Activated gamma-delta T cell treated with anti-CD3 and anti-CD28 coated beads, Interleukin-2, amount 50 U/mL, for 16 hours (primary cell): ENCODE measurements around the gene EHD3.

ENCODE experiments used
- DNase-seq: peaks from one replicate; pipeline ENCODE4 v3.0.0-alpha.2; 2020; ENCODE audit warnings: low read depth

EHD3 gene

DNA sequence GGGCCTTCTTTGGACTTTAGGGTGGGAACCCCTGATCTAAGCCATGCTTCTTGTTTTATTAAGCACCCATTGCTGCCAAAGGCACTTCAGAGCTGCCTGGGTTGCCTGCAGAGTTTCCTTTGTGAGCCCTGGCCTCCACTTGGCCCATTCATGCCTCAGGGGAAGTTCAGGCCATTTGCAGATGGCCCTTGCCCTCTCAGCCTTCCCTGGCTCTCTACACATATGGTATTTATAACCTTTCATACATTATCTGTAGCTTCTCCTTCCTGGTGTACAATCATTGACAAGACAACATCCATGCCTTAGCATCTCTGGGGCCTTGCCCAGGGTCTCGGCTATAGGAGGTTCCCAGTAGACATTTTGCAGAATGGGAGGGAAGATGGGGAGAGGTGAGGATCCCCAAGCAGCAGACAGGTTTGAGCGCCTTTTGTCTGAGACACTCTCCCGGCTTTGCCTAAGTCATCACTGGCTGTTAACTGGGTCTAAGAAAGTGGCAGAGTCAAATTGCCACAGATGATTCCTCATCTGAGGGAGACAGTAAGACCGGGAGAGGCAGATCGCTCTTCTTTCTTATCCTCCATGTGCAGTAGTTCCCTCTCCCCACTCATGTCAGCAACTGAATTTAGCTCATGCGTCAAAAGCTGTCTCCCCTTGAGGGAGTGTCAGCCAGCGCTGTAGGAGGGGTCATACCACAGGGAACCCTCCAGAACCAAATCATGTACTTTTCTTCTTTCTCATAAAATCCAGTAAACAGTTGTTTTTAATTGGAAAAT, 2.7 kb downstream of the EHD3 start:
- no peak for DNase-seq

DNA sequence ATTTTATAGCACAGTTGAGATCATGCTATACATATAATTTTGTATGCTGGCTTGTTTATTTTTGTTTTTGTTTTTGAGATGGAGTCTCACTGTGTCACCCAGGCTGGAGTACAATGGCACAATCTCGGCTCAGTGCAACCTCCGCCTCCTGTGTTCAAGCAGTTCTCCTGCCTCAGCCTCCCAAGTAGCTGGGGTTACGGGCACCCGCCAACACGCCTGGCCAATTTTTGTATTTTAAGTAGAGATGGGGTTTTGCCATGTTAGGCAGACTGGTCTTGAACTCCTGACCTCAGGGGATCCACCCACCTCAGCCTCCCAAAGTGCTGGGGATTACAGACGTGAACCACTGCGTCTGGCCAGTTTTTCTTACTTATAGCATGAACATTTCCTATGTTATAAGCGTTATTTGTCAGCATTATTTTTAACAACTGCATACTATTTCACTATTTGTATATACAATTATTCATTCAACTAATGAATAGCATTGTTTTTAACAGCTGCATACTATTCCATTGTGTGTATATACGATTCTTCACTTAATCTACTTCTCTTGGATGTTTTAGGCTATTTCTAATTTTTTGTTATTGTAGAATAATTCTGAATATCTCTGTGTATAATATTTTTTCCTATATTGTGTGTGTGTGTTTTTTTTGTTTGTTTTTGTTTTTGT, 3.5 kb downstream of the EHD3 start:
- DNase-seq: no peak

DNA sequence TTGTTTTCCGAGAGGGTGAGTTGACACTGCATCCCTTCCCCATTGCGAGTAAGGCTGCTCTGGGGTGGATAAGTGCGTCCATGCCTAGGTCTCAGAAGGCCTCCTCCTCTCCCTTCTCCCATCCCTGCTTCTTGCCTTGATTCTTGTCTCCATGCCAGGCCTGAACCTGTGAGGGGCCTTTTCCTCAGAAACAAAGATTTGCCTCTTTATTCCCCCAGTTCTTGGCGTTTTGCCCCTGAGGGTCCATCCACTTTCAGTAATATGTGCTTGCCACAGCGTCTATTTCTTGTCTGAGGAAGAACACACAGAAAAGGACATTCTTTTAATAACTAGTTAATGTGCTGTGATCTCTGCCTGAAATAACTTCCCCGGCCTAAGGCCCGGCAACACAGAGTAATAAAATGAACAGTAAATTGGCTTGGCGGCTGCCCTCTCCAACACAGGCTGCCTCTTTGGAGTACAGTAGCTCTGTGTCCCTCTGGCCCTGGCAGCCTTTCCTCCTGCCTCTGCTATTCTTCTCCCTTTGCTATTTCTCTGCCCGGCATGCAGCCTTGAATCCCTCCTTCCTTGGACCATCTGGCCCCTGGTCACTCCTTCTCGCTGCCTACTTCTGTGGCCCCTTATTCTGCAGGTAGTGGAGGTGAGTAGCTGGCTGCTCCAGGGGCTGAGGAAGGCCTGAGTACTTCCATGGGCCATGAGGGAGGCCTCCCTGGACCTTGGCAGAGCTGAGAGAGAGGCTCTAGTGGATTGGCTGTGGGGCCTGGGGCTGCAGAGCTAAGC, 4.4 kb downstream of the EHD3 start:
- no peak for DNase-seq

DNA sequence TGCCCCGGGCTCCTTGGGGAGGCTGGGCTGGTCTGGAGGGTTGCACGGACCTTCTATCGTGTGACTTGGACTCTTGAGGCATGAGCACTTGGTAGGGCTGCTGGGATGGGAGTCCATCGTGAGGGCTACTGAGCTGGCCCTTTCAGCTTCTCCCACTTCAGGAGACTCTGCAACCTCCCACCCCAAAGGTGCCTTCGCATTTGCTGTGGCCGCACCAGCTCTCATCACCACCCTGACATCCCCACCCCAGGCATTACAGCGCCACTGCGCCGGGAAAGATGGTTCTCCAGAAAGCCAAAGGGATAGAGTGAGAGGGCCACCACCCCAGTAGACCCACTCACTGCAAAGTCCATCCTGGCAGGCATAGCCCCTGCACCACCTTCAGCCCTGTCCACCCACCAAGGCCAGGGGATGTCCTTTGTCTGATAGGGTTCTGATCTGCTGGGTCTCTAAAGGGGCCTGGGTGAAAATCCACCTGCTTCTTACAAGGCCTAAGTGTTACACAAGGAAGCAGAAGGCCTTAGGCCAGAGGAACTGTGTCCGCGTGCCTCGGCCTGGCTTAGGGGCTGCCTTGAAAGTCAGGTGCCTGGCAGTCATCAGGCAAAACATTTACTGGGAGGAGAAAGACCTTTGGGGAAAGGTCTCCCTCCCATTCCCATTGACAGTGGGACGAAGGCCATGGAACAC, 5.1 kb downstream of the EHD3 start:
- no peak for DNase-seq

DNA sequence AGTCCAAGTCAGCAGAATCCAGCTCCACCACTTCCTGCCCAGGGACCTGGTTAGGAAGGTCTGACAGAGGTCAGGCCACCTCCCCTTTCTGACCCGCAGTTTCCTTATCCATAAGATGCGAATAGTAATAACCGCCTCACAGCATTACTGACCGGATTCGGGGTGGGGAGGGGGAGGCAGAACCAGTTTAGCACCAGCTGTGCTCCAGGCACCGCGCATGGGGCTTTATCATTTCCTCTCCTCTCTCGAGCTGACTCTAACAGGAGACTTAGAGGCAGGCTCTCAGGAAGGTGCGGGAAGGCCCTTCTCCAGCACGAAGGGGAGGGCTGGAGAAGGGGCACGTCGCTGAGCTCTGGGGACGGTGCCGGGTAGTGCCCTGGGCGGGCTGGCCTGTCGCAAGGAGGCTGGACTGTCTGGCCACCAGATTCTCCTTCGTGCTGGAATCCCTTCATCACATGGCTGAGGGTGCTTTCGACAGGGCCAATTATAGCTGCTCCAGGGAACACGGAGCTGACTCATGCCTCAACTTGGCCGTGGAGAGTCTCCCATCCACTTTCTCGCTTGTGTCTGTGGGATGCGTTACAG, 5.7 kb downstream of the EHD3 start:
- DNase-seq: no peak

DNA sequence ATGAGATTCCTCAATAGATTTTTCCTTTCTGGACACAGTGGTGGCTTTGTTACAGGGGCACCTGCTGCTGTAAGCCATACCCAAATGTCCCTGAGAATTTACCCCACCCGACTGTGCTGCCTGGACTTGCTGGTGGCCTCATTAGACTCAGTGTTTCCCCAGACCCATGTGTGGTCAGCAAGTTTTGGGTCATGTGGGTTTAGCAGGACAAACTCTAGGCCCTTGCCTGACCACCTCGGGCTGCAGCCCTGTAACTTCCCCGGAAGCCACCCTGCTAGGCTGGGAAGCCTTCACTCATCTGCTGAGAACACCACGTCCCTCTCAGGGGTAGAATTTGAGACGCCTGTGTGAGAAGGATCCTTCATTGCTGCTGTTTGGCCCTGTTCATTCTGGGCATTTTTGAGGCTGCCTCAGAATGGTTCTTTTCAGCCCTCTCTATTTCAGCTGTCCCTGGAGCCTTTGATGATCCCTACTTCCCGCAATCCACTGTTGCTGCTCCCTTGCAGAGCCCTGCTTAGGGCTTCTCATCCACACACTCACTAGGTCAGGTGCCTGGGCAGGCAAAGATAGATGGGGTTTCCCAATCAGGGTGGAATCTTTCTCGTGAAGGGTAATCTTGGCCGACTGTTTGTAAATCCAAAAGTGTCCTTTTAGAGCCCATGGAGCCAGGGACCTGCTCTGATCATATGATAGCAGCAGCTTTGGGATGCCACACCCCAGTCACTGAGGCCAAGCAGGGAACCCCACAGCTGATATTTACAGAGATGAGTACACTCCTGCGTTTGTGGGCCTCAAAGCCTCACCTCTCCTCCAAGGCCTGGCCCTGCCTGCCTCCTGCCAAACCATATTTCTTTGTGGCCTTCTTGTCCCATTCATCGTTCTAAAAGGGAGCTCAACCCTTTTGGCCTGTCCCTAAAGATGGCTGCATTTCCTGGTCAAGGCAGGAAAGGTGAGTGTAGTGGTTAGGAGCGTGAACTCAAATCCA, 6.7 kb downstream of the EHD3 start:
- DNase-seq: no peak

DNA sequence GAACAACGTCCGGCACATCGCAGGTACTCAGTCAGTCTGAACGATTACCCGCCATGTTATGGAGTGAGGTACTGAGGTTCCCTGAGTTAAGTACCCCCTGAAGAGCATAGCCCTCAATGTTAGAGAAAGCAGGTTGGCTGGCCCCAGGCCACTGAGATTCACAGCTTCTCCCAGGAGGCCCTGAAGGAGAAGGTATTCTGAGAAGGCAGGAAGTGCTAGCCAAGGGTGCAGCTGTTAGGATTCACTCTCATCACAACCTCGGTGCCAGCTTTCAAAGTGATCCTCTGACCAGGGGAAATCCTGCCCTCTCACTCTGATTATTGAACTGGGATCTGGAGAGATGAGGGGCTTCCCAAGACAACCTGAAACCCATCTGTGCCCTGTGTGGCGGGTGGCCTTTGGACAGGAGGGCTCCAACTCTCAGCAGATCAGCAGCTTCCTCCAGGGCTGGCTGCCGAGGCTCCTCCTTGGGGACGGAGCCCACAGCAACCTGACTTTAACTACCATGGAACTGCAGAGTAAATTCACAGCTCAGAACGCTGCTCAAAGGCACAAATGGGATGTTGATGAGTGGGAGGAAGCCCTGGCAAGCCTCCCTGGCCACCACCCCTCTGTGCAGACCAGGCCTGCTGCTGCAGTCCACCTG, 7.8 kb downstream of the EHD3 start:
- no peak for DNase-seq

DNA sequence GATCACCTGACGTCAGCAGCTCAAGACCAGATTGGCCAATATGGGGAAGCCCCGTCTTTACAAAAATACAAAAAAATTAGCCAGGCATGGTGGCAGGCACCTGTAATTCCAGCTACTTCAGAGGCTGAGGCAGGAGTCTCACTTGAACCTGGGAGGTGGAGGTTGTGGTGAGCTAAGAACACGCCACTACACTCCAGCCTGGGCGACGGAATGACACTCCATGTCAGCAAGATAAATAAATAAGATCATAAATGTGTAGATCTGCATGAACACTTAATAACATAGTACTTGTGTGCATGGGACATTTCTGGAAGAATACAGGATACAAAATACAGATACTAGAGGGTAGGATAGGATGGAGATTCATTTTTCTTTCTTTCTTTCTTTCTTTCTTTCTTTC, 9.1 kb downstream of the EHD3 start:
- DNase-seq: no peak

DNA sequence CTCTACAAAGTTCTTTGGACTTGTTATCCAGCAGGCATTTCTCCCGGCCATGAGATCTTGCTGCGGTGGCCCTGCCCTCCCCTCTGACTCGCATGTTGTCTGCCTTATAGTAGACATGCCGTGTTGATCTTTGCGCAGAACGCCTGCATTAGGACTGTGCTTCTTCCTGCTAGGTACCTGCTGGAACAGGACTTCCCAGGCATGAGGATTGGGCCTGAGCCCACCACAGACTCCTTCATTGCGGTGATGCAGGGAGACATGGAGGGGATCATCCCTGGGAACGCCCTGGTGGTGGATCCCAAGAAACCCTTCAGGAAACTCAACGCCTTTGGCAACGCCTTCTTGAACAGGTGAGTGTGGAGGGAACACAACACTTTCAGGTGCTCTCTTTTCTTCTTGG, 10.1 kb downstream of the EHD3 start:
- no peak for DNase-seq

DNA sequence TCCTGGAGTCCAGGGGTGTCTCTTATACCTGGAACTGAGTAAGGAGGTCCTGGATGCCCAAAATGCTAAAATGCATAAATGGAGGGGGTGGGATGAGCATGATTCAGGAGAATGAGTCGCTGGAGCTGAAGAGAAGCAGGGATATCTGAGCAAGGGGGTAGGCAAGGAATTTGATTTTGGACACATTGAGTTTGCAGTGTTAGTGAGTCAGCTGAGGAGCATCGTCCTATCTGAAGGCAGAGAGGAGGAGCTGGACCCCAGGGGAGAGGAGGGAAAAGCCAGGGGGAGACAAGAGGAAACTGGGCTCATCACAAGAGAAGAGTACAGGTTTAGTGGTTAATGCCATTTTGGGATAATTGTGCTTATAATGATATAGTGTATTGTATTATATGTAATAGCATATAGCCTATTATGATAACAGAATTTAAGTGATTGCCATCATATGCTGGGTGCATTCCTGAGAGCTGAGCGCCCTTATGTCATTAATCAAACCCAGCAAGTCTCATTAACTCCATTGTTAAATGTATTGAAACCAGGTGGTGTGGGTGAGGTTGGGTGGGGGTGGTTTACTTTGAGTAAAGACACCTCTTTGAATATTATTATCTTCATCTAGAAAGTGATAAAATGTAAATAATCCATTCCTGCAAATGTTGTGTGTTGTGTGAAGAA, 12.4 kb downstream of the EHD3 start:
- no peak for DNase-seq

DNA sequence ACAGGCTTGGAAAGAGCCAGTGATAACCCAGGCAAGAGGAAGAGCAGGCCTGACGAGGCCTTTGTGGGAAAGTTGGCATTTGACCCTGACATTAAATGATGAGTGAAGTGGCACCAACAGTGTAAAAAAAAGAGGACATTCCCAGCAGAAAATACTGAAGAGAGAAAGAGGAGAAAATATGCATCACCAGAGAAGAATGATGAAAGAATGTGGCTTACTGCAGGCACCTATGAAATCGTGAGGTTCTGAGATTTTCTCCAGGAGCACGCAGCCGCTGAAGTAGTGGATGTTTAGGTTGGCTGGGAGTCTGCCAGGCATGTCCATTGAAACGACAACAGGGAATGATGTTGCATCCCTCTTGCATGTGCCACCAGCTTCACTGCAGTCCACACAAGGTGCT, 13.8 kb downstream of the EHD3 start:
- DNase-seq: no peak

DNA sequence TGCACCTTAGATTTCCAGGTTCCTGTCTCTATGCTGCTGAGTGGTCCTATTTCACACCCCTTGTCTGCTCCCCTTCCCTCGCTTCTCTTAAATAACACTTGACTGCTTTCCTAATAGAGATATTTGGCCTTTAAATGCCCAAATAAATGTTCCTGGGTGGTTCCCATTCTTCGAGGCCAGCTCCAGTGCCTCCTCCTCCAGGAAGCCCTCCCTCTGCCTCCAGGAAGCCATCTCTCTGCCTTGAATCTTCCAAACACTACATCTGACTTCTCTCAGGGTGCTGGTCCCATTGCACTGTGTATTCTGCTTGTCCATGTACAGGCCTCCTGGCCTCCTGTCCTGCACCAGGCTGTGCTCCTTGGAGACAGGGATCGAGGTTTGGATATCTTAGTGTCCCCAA, 14.2 kb downstream of the EHD3 start:
- DNase-seq: no peak

DNA sequence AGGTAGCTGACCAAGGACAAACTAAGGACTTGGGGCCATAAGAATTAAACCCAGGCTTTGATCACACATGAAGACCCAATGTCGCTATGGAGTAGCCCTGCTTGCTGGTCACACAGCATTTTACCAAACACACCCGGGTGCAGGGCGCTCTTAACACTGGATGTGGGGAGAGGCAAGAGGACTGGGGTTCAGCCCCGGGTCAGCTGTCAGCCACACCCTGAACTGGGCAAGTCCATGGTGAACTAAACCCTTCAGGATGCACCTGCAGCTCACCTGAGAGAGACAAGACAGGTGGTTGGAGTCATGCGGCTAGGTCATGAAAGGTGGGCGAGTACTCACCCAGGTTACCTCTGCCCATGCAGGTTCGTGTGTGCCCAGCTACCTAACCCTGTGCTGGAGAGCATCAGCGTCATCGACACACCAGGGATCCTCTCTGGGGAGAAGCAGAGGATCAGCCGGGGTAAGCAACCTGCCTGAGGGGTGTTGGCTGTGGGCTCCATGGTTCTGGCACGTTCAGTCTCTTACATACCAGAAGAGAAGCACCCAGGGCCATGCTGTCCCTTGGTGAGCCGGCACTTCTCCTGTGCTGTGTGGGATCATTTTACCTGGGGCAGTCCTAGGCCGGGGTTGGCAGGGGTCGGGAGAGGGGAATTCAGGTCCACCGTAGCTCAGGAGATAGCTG, 15.2 kb downstream of the EHD3 start:
- no peak for DNase-seq

DNA sequence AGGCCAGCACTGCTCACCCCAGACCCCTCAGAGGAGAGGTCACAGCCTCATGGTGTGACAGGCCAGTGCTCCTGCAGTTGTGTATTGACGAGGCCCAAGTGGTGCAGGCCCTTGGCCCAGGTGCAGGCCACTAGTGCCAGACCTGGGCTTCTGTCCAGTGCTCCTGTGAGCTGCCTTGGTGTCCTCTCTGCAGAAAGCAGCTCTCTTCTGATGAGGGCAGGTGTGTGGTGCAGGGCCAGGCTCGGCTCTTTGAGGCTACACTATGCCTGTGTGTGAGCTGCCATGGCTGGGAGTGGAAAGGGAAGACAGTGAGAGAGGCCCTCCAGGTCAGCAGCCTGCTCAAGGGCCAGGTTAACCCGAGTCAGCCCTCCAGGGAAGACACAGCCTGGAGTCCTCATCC, 17.1 kb downstream of the EHD3 start:
- DNase-seq: no peak

DNA sequence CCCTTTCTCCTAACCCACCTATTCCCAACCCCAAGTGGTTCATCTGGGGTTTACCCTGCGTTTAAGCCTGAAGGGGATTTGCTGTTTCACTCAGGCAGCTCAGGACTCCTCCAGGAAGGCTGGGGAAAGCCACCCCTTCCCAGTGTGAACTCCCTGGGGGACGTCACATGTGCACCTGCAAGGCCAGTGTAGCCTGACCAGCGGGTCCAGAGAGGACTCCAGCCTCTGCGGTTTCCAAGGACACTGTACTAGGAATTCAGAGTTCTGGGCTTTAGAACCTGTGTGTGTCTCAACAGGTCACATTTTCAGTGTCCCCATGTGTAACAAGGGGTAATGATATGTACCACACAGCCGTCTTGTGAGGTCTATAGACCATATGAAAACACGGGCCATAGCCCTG, 17.9 kb downstream of the EHD3 start:
- no peak for DNase-seq

DNA sequence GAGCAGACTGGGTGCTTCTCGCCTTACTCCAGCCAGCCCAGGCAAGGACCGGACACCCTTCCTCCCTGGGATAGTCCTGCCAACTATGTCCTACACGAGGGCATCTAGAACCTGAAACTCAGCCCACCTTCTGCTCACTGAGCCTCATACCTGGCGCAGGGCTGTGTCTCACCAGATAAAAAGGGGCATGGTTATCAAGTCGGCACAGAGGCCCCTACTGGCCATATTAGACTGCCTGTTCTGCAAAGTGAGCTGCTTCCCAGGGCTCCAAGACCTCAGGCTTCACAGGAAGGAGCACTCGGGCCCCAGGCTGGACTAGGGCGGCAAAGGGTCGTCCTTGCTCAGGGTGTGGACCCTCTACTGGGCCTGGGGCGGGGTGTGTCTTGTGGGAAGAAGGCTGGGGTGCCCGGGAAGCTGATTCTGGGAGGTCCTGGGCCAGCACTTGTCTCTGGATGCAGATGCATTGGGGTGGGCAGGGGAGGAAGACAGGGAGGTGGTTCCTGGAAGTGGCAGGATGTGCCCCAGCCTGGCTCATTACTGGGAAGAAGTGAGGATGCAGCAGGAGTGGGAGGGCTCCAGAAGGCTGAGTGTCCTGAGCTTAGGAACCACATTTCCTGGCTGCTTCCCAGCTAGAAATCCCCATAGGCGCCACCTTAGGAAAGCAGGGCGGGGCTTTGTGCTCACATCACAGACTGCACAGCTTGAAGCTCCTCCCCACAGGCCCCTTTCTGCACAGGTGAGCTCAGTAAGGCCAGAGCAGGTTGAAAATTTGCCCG, 19.6 kb downstream of the EHD3 start:
- no peak for DNase-seq

DNA sequence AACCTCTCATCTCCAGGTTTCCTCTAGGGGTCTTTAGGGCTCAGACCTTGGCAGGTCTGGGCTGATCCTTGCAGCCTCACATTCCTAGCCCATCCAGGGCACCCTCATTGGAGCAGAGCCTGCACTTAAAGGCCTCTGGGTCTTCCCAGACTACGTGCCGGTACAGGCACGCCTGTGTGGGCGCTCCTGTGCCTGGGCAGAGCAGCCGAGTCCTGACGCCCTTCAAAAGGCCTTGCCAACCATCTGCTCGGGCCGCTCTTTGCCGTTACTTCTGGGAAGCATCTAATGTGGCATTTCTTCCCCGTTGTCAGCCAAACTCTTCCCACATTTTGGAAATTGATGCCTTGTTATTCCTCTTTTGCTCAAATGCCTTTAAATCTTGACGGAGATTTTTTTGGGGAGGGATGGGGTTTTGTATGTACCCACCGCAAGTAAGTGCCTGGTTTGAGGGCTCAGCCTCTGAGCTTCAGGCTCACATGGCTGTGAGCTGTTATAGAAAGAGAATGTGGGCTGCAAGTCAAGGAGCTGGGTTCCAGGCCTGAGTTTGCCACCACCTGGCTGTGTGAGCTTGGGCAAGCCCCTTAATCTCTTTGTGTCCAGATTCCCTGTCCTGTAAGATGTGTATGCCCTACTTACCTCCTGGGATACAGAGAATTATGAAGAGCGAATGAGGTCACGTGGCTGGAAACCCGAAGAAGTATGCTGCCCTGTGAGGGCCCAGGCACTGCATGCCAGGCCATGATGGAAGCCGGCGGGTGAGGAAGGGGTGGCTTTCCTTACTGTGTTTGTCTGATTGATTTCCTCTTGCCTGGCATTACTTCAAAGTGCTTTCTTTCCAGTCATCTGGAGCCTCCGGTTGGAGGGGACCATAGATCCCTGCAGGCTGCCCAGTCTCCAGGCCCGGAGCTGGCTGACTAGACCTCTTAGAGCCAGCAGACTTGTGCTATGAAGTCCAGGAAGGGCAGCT, 20.6 kb downstream of the EHD3 start:
- no peak for DNase-seq
